Measurements from ENCODE around the gene RACK1.
"Not testable (repeated sequence)": the region's sequence is repeated elsewhere in the genome, so short reads cannot be mapped to it uniquely, and the experiment has no call there.

- not testable (repeated sequence) for TF ChIP-seq CTCF (IDR thresholded peaks at IDR 0.05; ENCODE audit: low read depth, low read length); EZH2phosphoT487 (IDR thresholded peaks at IDR 0.05; ENCODE audit: low read depth)
Observed at GRCh38 chr5:181287331-181287730, 43.6 kb upstream of the RACK1 start.

All from OCI-LY3 (cell line).